ENCODE results near the gene OPCML. TPM values are rescaled to one million over a fixed set of nuclear protein-coding genes. Genes with fewer than 3 reads are reported as not detected.

OPCML gene
- total and polyA plus RNA-seq, 2 experiments from 2014 or later = 0.21 to 0.51 TPM

GRCh38 chr11:132802947-132803346 lies 729.4 kb downstream of the OPCML start:
- no peak for TF ChIP-seq CTCF (IDR thresholded peaks at IDR 0.05; ENCODE audit: low read depth, low read length)
- no peak overlapping the region for H3K4me3 ChIP-seq
- H3K27ac ChIP-seq = no peak overlapping the region
- no peaks in the 10 kb centered on the region for H3K9me3 ChIP-seq (ENCODE audit: low read depth)
- no peaks in the 10 kb centered on the region for H3K36me3 ChIP-seq
- H3K27me3 ChIP-seq = no peaks in the 10 kb centered on the region
- no peaks in the 10 kb centered on the region for H3K4me1 ChIP-seq (ENCODE audit: low read depth)
- DNase-seq (ENCODE audit: low read depth in 1 of 2, low spot score in 1 of 2) = no peak

- H3K4me1 ChIP-seq (ENCODE audit: low read depth) = peaks cover 28% of the 10 kb centered on the region
- no peaks in the 10 kb centered on the region for H3K9me3 ChIP-seq (ENCODE audit: low read depth)
- TF ChIP-seq CTCF (IDR thresholded peaks at IDR 0.05; ENCODE audit: low read depth, low read length) = no peak
- no peak overlapping the region for H3K4me3 ChIP-seq
- no peak for DNase-seq (ENCODE audit: low read depth in 1 of 2, low spot score in 1 of 2)
- H3K27me3 ChIP-seq = no peaks in the 10 kb centered on the region
- no peak overlapping the region for H3K27ac ChIP-seq
- H3K36me3 ChIP-seq = no peaks in the 10 kb centered on the region
These were observed 738.5 kb downstream of the OPCML start for GRCh38 chr11:132793831-132794230.

- no peak for TF ChIP-seq CTCF (IDR thresholded peaks at IDR 0.05; ENCODE audit: low read depth, low read length)
- Histone ChIP-seq H3K4me3 (no peak overlapping the region), H3K27me3 (no peaks in the 10 kb centered on the region), H3K36me3 (no peaks in the 10 kb centered on the region), H3K27ac (peak overlapping the region; percentile 32), H3K4me1 (ENCODE audit: low read depth) (peaks cover 30% of the 10 kb centered on the region), H3K9me3 (ENCODE audit: low read depth) (no peaks in the 10 kb centered on the region)
- DNase-seq (ENCODE audit: low read depth in 1 of 2, low spot score in 1 of 2) = peak in 1 of 2 donors; percentile 62
These were observed 739.8 kb downstream of the OPCML start for GRCh38 chr11:132792341-132793140.

GRCh38 chr11:132790971-132791370 lies 741.3 kb downstream of the OPCML start:
- H3K27ac ChIP-seq = no peak overlapping the region
- H3K4me1 ChIP-seq (ENCODE audit: low read depth) = peaks cover 30% of the 10 kb centered on the region
- H3K36me3 ChIP-seq = no peaks in the 10 kb centered on the region
- H3K4me3 ChIP-seq = no peak overlapping the region
- no peaks in the 10 kb centered on the region for H3K27me3 ChIP-seq
- H3K9me3 ChIP-seq (ENCODE audit: low read depth) = no peaks in the 10 kb centered on the region
- DNase-seq (ENCODE audit: low read depth in 1 of 2, low spot score in 1 of 2) = no peak
- TF ChIP-seq CTCF (IDR thresholded peaks at IDR 0.05; ENCODE audit: low read depth, low read length) = no peak

GRCh38 chr11:132790466-132790865 lies 741.8 kb downstream of the OPCML start:
- no peak for TF ChIP-seq CTCF (IDR thresholded peaks at IDR 0.05; ENCODE audit: low read depth, low read length)
- peaks cover 30% of the 10 kb centered on the region for H3K4me1 ChIP-seq (ENCODE audit: low read depth)
- no peak for DNase-seq (ENCODE audit: low read depth in 1 of 2, low spot score in 1 of 2)

More at GRCh38 chr11:132790466-132790865, 741.8 kb downstream of the OPCML start:
- Histone ChIP-seq H3K27me3 (no peaks in the 10 kb centered on the region), H3K9me3 (ENCODE audit: low read depth) (no peaks in the 10 kb centered on the region), H3K36me3 (no peaks in the 10 kb centered on the region), H3K4me3 (no peak overlapping the region), H3K27ac (no peak overlapping the region)

Measured in cardiac muscle cell (in vitro differentiated cells and primary cell).